Measurements from ENCODE around the gene RPL13A.

RPL13A gene

DNA sequence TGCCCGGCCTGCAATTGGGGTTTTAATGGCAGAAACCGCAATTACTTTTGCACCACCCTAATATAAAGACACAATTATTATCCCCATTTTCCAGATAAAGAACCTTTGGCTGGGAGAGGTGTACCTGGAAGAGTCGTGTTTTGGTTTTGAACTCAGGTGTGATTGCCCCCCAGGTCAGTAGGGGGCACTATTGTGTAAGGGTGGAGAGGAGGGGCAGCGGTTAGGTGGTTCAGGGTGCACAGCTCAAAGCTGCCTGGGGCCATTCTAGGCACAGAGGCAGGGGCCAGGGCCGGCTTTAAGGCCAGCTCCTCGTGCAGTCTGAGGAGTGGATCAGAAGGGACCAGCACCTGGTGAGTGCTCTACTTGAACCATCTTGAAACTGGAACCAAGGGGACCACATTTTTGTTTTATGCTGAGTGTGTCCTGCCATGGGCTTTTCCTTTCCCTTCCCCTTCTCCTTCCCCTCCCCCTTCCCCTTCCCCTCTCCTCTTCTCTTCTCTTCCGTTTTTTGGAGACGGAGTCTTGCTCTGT lies 19.2 kb downstream of the RPL13A start:
- H2AFZ ChIP-seq (ENCODE audit: low read length) = no peak overlapping the region
- no peak overlapping the region for H3K4me2 ChIP-seq (ENCODE audit: low read length)

DNA sequence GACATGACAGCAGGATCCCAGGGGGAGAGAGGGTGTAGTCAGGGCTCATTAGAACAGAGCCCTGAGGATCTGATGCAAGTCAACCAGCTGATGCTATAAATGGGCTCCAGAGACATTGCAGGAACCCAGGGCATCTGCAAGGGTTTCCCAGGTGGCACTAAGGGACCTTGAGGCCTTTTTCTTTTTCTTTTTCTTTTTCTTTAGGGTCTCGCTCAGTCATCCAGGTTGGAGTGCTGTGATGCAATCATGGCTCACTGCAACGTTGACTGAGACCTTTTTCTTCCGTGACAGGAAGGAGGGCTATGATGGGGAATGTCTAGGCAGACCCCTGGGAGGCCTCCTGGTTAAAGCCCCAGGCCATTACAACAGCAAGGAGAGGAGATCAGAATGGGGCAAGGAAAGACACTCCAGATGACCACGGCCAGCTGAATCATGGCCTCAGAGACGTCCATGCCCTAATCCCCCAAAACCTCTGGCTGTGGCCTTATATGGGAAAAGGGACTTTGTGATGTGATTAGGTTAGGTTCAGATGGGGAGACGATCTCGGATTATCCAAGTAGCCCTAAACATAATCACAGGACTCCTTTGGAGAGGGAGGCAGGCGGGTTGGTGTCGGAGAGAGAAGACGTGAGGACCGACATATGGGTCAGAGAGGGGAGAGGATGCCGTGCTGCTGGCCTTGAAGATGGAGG lies 20.5 kb downstream of the RPL13A start:
- no peaks in the 10 kb centered on the region for H3K27me3 ChIP-seq (ENCODE audit: insufficient read depth, low read length)
- no peaks in the 10 kb centered on the region for H3K9me3 ChIP-seq (ENCODE audit: low read length)
- TF ChIP-seq, protein P1, sequence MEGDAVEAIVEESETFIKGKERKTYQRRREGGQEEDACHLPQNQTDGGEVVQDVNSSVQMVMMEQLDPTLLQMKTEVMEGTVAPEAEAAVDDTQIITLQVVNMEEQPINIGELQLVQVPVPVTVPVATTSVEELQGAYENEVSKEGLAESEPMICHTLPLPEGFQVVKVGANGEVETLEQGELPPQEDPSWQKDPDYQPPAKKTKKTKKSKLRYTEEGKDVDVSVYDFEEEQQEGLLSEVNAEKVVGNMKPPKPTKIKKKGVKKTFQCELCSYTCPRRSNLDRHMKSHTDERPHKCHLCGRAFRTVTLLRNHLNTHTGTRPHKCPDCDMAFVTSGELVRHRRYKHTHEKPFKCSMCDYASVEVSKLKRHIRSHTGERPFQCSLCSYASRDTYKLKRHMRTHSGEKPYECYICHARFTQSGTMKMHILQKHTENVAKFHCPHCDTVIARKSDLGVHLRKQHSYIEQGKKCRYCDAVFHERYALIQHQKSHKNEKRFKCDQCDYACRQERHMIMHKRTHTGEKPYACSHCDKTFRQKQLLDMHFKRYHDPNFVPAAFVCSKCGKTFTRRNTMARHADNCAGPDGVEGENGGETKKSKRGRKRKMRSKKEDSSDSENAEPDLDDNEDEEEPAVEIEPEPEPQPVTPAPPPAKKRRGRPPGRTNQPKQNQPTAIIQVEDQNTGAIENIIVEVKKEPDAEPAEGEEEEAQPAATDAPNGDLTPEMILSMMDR (IDR thresholded peaks at IDR 0.05; ENCODE audit: low read length) = no peak
- no peak for TF ChIP-seq EZH2 (IDR thresholded peaks at IDR 0.05; ENCODE audit: borderline replicate concordance, low read length)
- H3K79me2 ChIP-seq (ENCODE audit: insufficient read depth, low read length) = no peaks in the 10 kb centered on the region
- no peaks in the 10 kb centered on the region for H3F3A ChIP-seq (ENCODE audit: insufficient read depth, low read length)
- no peaks in the 10 kb centered on the region for H3K4me1 ChIP-seq (ENCODE audit: insufficient read depth, low read length, severe bottlenecking)
- no peak overlapping the region for H2AFZ ChIP-seq (ENCODE audit: low read length)
- H3K4me2 ChIP-seq (ENCODE audit: low read length) = no peak overlapping the region
- no peak overlapping the region for H3K4me3 ChIP-seq (ENCODE audit: low read depth, low read length, poor library complexity, severe bottlenecking)
- H4K20me1 ChIP-seq (ENCODE audit: insufficient read depth, low read length) = no peaks in the 10 kb centered on the region
- no peak overlapping the region for H3K9ac ChIP-seq (ENCODE audit: low read length)
- H3K9me2 ChIP-seq (ENCODE audit: low read depth, low read length) = no peaks in the 10 kb centered on the region
- no peaks in the 10 kb centered on the region for H3K36me3 ChIP-seq (ENCODE audit: insufficient read depth, low read length)
- no peak overlapping the region for H3K27ac ChIP-seq (ENCODE audit: low read depth, low read length, poor library complexity, severe bottlenecking)

More for the DNA sequence above, 19.2 kb downstream of the RPL13A start:
- Histone ChIP-seq H3K79me2 (ENCODE audit: insufficient read depth, low read length) (no peaks in the 10 kb centered on the region), H3K9ac (ENCODE audit: low read length) (no peak overlapping the region), H3K4me1 (ENCODE audit: insufficient read depth, low read length, severe bottlenecking) (no peaks in the 10 kb centered on the region), H3K9me2 (ENCODE audit: low read depth, low read length) (no peaks in the 10 kb centered on the region), H3K9me3 (ENCODE audit: low read length) (no peaks in the 10 kb centered on the region), H3K27ac (ENCODE audit: low read depth, low read length, poor library complexity, severe bottlenecking) (no peak overlapping the region), H3K4me3 (ENCODE audit: low read depth, low read length, poor library complexity, severe bottlenecking) (no peak overlapping the region), H3K36me3 (ENCODE audit: insufficient read depth, low read length) (no peaks in the 10 kb centered on the region), H4K20me1 (ENCODE audit: insufficient read depth, low read length) (no peaks in the 10 kb centered on the region), H3F3A (ENCODE audit: insufficient read depth, low read length) (no peaks in the 10 kb centered on the region), H3K27me3 (ENCODE audit: insufficient read depth, low read length) (no peaks in the 10 kb centered on the region)
- TF ChIP-seq EZH2 (IDR thresholded peaks at IDR 0.05; ENCODE audit: borderline replicate concordance, low read length) = no peak
- TF ChIP-seq, protein P1 (IDR thresholded peaks at IDR 0.05; ENCODE audit: low read length) = peak; percentile 90

DNA sequence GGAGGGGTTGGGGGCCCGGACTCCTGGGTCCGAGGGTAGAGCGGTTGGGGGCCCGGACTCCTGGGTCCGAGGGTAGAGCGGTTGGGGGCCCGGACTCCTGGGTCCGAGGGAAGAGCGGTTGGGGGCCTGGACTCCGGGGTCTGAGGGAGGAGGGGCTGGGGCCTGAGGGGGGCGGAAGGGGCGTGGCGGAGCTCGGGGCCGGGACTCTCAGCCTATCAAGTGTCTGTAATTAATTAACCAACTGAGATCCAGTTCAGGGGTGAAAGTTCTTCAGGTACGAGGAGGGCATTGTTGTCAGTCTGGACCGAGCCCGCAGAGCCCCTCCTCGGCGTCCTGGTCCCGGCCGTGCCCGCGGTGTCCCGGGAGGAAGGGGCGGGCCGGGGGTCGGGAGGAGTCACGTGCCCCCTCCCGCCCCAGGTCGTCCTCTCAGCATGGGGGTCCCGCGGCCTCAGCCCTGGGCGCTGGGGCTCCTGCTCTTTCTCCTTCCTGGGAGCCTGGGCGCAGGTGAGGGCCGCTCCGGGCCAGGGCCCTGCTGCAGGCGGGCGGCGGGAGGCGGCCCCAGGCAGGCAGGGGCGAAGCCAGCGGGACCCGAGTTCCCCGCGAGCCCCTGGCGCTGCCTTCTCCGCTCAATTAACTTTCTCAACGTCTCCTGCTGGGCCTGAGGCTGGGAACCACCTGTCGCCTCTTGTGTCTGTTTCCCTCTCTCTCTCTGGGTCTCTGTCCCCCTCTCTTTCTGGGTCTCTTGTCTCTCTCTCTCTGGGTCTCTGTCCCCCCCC lies 25.8 kb downstream of the RPL13A start:
- no peaks in the 10 kb centered on the region for H4K20me1 ChIP-seq (ENCODE audit: insufficient read depth, low read length)
- no peaks in the 10 kb centered on the region for H3F3A ChIP-seq (ENCODE audit: insufficient read depth, low read length)
- no peak overlapping the region for H2AFZ ChIP-seq (ENCODE audit: low read length)
- TF ChIP-seq EZH2 (IDR thresholded peaks at IDR 0.05; ENCODE audit: borderline replicate concordance, low read length) = no peak
- TF ChIP-seq, protein P1 (IDR thresholded peaks at IDR 0.05; ENCODE audit: low read length) = no peak
- H3K27ac ChIP-seq (ENCODE audit: low read depth, low read length, poor library complexity, severe bottlenecking) = no peak overlapping the region
- peak overlapping the region; percentile 70 for H3K9ac ChIP-seq (ENCODE audit: low read length)
- H3K27me3 ChIP-seq (ENCODE audit: insufficient read depth, low read length) = no peaks in the 10 kb centered on the region; the same call in 1 of the 2 replicates
- no peaks in the 10 kb centered on the region for H3K9me2 ChIP-seq (ENCODE audit: low read depth, low read length)
- H3K4me1 ChIP-seq (ENCODE audit: insufficient read depth, low read length, severe bottlenecking) = peaks cover 12% of the 10 kb centered on the region
- peak overlapping the region; percentile 77 for H3K4me2 ChIP-seq (ENCODE audit: low read length)
- no peaks in the 10 kb centered on the region for H3K9me3 ChIP-seq (ENCODE audit: low read length)
- H3K36me3 ChIP-seq (ENCODE audit: insufficient read depth, low read length) = no peaks in the 10 kb centered on the region
- peak overlapping the region; percentile 68 for H3K4me3 ChIP-seq (ENCODE audit: low read depth, low read length, poor library complexity, severe bottlenecking)
- no peaks in the 10 kb centered on the region for H3K79me2 ChIP-seq (ENCODE audit: insufficient read depth, low read length)
